Measurements from ENCODE around the gene SIGLEC8. TPM values are rescaled to one million over a fixed set of nuclear protein-coding genes. Genes with fewer than 3 reads are reported as not detected.

The SIGLEC8 gene
- total and polyA plus RNA-seq, 2 of the 4 experiments (the other 2 are of a cell fraction) = not detected

DNA sequence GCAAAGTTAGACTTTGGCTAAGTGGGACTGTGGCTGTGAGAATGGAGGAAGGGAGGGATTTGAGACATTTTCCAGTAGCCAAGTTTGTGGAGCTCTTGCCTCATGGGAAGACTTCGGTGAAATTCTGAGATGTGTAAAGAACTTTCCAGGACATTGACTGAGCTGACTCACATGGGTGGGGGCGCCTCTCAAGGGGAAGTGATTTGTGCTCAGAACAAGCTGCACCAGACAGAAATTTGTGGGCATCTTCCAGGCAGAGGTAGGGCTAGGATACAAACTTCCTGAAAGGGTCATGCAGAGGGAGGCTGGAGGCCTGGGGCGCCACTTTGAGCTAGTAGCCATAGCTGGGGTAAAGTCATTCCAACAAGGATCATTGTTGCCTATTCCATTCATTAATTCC lies 31.1 kb downstream of the SIGLEC8 start:
- TF ChIP-seq SMC3 (IDR thresholded peaks at IDR 0.05; ENCODE audit: low read depth, low read length) = no peak
- no peak for TF ChIP-seq MAZ (IDR thresholded peaks at IDR 0.05; ENCODE audit: borderline replicate concordance, low read depth, low read length)
- TF ChIP-seq, protein P1, sequence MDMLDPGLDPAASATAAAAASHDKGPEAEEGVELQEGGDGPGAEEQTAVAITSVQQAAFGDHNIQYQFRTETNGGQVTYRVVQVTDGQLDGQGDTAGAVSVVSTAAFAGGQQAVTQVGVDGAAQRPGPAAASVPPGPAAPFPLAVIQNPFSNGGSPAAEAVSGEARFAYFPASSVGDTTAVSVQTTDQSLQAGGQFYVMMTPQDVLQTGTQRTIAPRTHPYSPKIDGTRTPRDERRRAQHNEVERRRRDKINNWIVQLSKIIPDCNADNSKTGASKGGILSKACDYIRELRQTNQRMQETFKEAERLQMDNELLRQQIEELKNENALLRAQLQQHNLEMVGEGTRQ (IDR thresholded peaks at IDR 0.05; ENCODE audit: low read depth, low read length) = no peak
- TF ChIP-seq MXI1 (IDR thresholded peaks at IDR 0.05; ENCODE audit: borderline replicate concordance, low read depth, low read length) = no peak
- no peak for TF ChIP-seq RFX5 (IDR thresholded peaks at IDR 0.05; ENCODE audit: low read depth, low read length)
- no peak for TF ChIP-seq CTCF (conservative IDR thresholded peaks at IDR 0.05; ENCODE audit: low read depth, low read length)
- TF ChIP-seq CEBPB (IDR thresholded peaks at IDR 0.05; ENCODE audit: low read depth, low read length) = no peak
- TF ChIP-seq, protein P2, sequence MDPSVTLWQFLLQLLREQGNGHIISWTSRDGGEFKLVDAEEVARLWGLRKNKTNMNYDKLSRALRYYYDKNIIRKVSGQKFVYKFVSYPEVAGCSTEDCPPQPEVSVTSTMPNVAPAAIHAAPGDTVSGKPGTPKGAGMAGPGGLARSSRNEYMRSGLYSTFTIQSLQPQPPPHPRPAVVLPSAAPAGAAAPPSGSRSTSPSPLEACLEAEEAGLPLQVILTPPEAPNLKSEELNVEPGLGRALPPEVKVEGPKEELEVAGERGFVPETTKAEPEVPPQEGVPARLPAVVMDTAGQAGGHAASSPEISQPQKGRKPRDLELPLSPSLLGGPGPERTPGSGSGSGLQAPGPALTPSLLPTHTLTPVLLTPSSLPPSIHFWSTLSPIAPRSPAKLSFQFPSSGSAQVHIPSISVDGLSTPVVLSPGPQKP (IDR thresholded peaks at IDR 0.05; ENCODE audit: borderline replicate concordance, low read depth, low read length) = no peak
- no peak for TF ChIP-seq FOS (IDR thresholded peaks at IDR 0.05; ENCODE audit: low read depth, low read length)
- TF ChIP-seq NFE2L2 (IDR thresholded peaks at IDR 0.05; ENCODE audit: low read depth, low read length) = no peak
- no peak for TF ChIP-seq BHLHE40 (IDR thresholded peaks at IDR 0.05; ENCODE audit: low read depth, low read length)
- TF ChIP-seq POLR2A (IDR thresholded peaks at IDR 0.05; ENCODE audit: low read depth, low read length) = no peak
- no peak for TF ChIP-seq MAFK (IDR thresholded peaks at IDR 0.05; ENCODE audit: low read depth, low read length)
- no peak for TF ChIP-seq RCOR1 (IDR thresholded peaks at IDR 0.05; ENCODE audit: insufficient replicate concordance, low read length)
- no peak for TF ChIP-seq CHD1 (IDR thresholded peaks at IDR 0.05; ENCODE audit: low read depth, low read length)
- WGBS, 2 experiments (ENCODE audit: extremely low coverage in 2 of 2, insufficient read length in 1 of 2) = 60% methylated on average over 1 of the region's 3 CpGs; no CpG with 5 or more reads in 1 of the 2 experiments
- Histone ChIP-seq H3K4me2 (ENCODE audit: low read depth, low read length) (no peak overlapping the region), H3K27me3 (ENCODE audit: control insufficient read depth, insufficient read depth, low read length) (no peaks in the 10 kb centered on the region), H3K4me3 (ENCODE audit: insufficient read depth, low read depth, low read length) (no peak overlapping the region), H4K91ac (ENCODE audit: insufficient read depth, low read depth, low read length) (no peak overlapping the region), H3K4ac (ENCODE audit: low read depth, low read length) (no peak overlapping the region), H2BK5ac (ENCODE audit: low read depth, low read length, poor library complexity, severe bottlenecking) (no peak overlapping the region), H2BK15ac (ENCODE audit: low read depth, low read length) (no peak overlapping the region), H3K4me1 (ENCODE audit: control insufficient read depth, insufficient read depth, low read length) (no peaks in the 10 kb centered on the region), H3K14ac (replicated peaks; ENCODE audit: low read depth, low read length) (no peak overlapping the region), H4K5ac (ENCODE audit: low read depth, low read length) (no peak overlapping the region), H3K56ac (ENCODE audit: extremely low read depth, insufficient read depth, low read length) (no peak overlapping the region), H3K9ac (ENCODE audit: low read depth, low read length) (no peak overlapping the region), H2AFZ (replicated peaks; ENCODE audit: low read length, poor library complexity) (no peak overlapping the region), H3K9me3 (ENCODE audit: control insufficient read depth, insufficient read depth, low read length) (no peaks in the 10 kb centered on the region), H2AK9ac (replicated peaks; ENCODE audit: low read depth, low read length, poor library complexity) (no peak overlapping the region), H4K8ac (ENCODE audit: low read depth in 2 of 2, low read length in 2 of 2) (no peak overlapping the region), H2BK120ac (ENCODE audit: low read depth, low read length) (no peak overlapping the region), H3K36me3 (ENCODE audit: control insufficient read depth, insufficient read depth, low read length) (no peaks in the 10 kb centered on the region), H3K23ac (ENCODE audit: low read depth, low read length) (no peak overlapping the region), H2AK5ac (ENCODE audit: low read depth, low read length) (no peak overlapping the region), H2BK20ac (ENCODE audit: low read depth, low read length) (no peak overlapping the region), H3K79me1 (ENCODE audit: low read depth in 1 of 2, low read length in 2 of 2) (no peaks in the 10 kb centered on the region), H3K27ac (ENCODE audit: insufficient read depth, low read length) (no peak overlapping the region), H3K9me1 (ENCODE audit: insufficient read depth, low read length) (no peaks in the 10 kb centered on the region), H4K20me1 (ENCODE audit: insufficient read depth, low read length) (no peaks in the 10 kb centered on the region), H3K18ac (ENCODE audit: low read depth, low read length) (no peak overlapping the region)
- ChIA-PET CTCF (interaction anchor here (0.6 kb wide), 1 partner anchor 13 kb away, joined by 3 read pairs; no protein-coding TSS in a partner anchor), POLR2A (ENCODE audit: unreplicated experiment) (no interaction called here)
- in situ Hi-C loops (cut with MboI; ENCODE audit: low sequenced_read_pairs) (no loop called here), dilution Hi-C loops (cut with HindIII; ENCODE audit: low sequenced_read_pairs, unreplicated experiment) (no loop called here), intact Hi-C loops (cut with micrococcal nuclease) (no loop called here)
- BruUV-seq (replicated peaks) = no TSS peak
- DNase-seq (no peak), ATAC-seq (ENCODE audit: low read depth) (no peak)

All from IMR-90 (cell line).